WTC11 (cell line): ENCODE results near the gene INMT. TPM values are rescaled to one million over a fixed set of nuclear protein-coding genes. Genes with fewer than 3 reads are reported as not detected.

Experiments used
- ATAC-seq: fragments of 200-7000 bp; cut with Tn5 transposase; 2 replicates; pipeline ENCODE4 v1.10.0; 2021; ENCODE audit warnings: mild to moderate bottlenecking, moderate library complexity
- CTCF ChIA-PET: fragments of 300-600 bp; sonication (Branson Sonifier 250); formaldehyde crosslinking; loops from one replicate; lab custom pipeline; 2021; ENCODE audit warnings: antibody characterized with exemption; lab: Charles Lee
- POLR2A ChIA-PET: fragments of 350-600 bp; sonication (Branson Sonifier 250); formaldehyde crosslinking; loops from one replicate; lab custom pipeline; 2021; ENCODE audit warnings: antibody characterized with exemption; lab: Charles Lee
- DNase-seq: peaks from one replicate; pipeline ENCODE4 v3.0.0; 2021; ENCODE audit warnings: low spot score
- H3K27ac Mint-ChIP-seq: 2 replicates; pipeline ENCODE4 v1.8.0; 2021; ENCODE audit warnings: mixed read lengths
- H3K27me3 Mint-ChIP-seq: 2 replicates; pipeline ENCODE4 v1.8.0; 2021; ENCODE audit warnings: low read depth, mild to moderate bottlenecking, moderate library complexity, mixed read lengths
- H3K36me3 Mint-ChIP-seq: 2 replicates; pipeline ENCODE4 v1.8.0; 2021; ENCODE audit warnings: mixed read lengths
- H3K4me1 Mint-ChIP-seq: 2 replicates; pipeline ENCODE4 v1.8.0; 2022; ENCODE audit warnings: mixed read lengths
- H3K4me3 Mint-ChIP-seq: 2 replicates; pipeline ENCODE4 v1.8.0; 2021; ENCODE audit warnings: mild to moderate bottlenecking, moderate library complexity, mixed read lengths
- H3K9me3 Mint-ChIP-seq: 2 replicates; pipeline ENCODE4 v1.8.0; 2021; ENCODE audit warnings: mixed read lengths
- AFF4 ChIP-seq: sonication (generic); formaldehyde crosslinking; IDR thresholded peaks from 2 replicates; pipeline ENCODE4 v1.8.1; 2023; ENCODE audit warnings: mild to moderate bottlenecking, missing genetic modification reagents, borderline replicate concordance
- ATF1 ChIP-seq: sonication (generic); formaldehyde crosslinking; IDR thresholded peaks from 2 replicates; pipeline ENCODE4 v1.8.1; 2023; ENCODE audit warnings: mild to moderate bottlenecking, moderate library complexity, missing genetic modification reagents
- ATF2 ChIP-seq: sonication (generic); formaldehyde crosslinking; IDR thresholded peaks from 2 replicates; pipeline ENCODE4 v1.8.1; 2022; ENCODE audit warnings: low read depth, missing genetic modification reagents, borderline replicate concordance
- CBFB ChIP-seq: sonication (generic); formaldehyde crosslinking; IDR thresholded peaks from 2 replicates; pipeline ENCODE4 v1.8.1; 2022; ENCODE audit warnings: mild to moderate bottlenecking, low read depth, missing genetic modification reagents
- CREM ChIP-seq: sonication (generic); formaldehyde crosslinking; IDR thresholded peaks from 2 replicates; pipeline ENCODE4 v1.8.1; 2022; ENCODE audit warnings: mild to moderate bottlenecking, missing genetic modification reagents, moderate library complexity
- FOXK1 ChIP-seq: sonication (generic); formaldehyde crosslinking; IDR thresholded peaks from 2 replicates; pipeline ENCODE4 v1.8.0; 2022; ENCODE audit warnings: mild to moderate bottlenecking, moderate library complexity, missing genetic modification reagents
- GRHL2 ChIP-seq: fragments of 250-450 bp; sonication (Bioruptor Pico); IDR thresholded peaks from 2 replicates; pipeline ENCODE4 v1.8.0; 2022; ENCODE audit warnings: mild to moderate bottlenecking, moderate library complexity; ENCODE audit not compliant: insufficient replicate concordance, severe bottlenecking
- MXD4 ChIP-seq: fragments of 250-450 bp; sonication (Bioruptor Pico); IDR thresholded peaks from 2 replicates; pipeline ENCODE4 v1.8.0; 2021; ENCODE audit warnings: mild to moderate bottlenecking, moderate library complexity, borderline replicate concordance
- NFATC4 ChIP-seq: fragments of 250-450 bp; sonication (Bioruptor Pico); IDR thresholded peaks from 2 replicates; pipeline ENCODE4 v1.9.0; 2021; ENCODE audit warnings: mild to moderate bottlenecking
- NR2C2 ChIP-seq: sonication (generic); formaldehyde crosslinking; IDR thresholded peaks from 2 replicates; pipeline ENCODE4 v1.8.0; 2022; ENCODE audit warnings: mild to moderate bottlenecking, missing genetic modification reagents
- SMAD3 ChIP-seq: sonication (generic); formaldehyde crosslinking; IDR thresholded peaks from 2 replicates; pipeline ENCODE4 v1.8.0; 2022; ENCODE audit warnings: missing genetic modification reagents, mild to moderate bottlenecking, borderline replicate concordance
- SMAD4 ChIP-seq: sonication (generic); formaldehyde crosslinking; IDR thresholded peaks from 2 replicates; pipeline ENCODE4 v1.8.0; 2022; ENCODE audit warnings: mild to moderate bottlenecking, missing genetic modification reagents
- TCF7 ChIP-seq: sonication (generic); formaldehyde crosslinking; IDR thresholded peaks from 2 replicates; pipeline ENCODE4 v1.8.0; 2022; ENCODE audit warnings: mild to moderate bottlenecking, low read depth, missing genetic modification reagents, moderate library complexity
- ZNF121 ChIP-seq: sonication (generic); formaldehyde crosslinking; IDR thresholded peaks from 2 replicates; pipeline ENCODE4 v1.8.0; 2023; ENCODE audit warnings: missing genetic modification reagents
- ZNF138 ChIP-seq: sonication (generic); formaldehyde crosslinking; conservative IDR thresholded peaks from 2 replicates; pipeline ENCODE4 v1.8.1; 2022; ENCODE audit warnings: mild to moderate bottlenecking, moderate library complexity, missing genetic modification reagents
- ZNF219 ChIP-seq: sonication (generic); formaldehyde crosslinking; IDR thresholded peaks from 2 replicates; pipeline ENCODE4 v1.8.0; 2023; ENCODE audit warnings: missing genetic modification reagents, mild to moderate bottlenecking, borderline replicate concordance
- ZNF263 ChIP-seq: sonication (generic); formaldehyde crosslinking; IDR thresholded peaks from 2 replicates; pipeline ENCODE4 v1.8.1; 2022; ENCODE audit warnings: low read depth, mild to moderate bottlenecking, moderate library complexity, missing genetic modification reagents
- ZNF671 ChIP-seq: fragments of 250-450 bp; sonication (Bioruptor Pico); IDR thresholded peaks from 2 replicates; pipeline ENCODE4 v1.8.0; 2021; ENCODE audit warnings: mild to moderate bottlenecking
- total RNA-seq: library from RNA; stranded (reverse); gene quantifications from 3 replicates; pipeline ENCODE4 v1.2.3, GENCODE V29; 2021
- TF ChIP-seq, protein P1 (sequence below): sonication (generic); formaldehyde crosslinking; IDR thresholded peaks from 2 replicates; pipeline ENCODE4 v1.8.1; 2022; ENCODE audit warnings: mild to moderate bottlenecking, missing genetic modification reagents, moderate library complexity, borderline replicate concordance
- TF ChIP-seq, protein P2 (sequence below): fragments of 250-450 bp; sonication (Bioruptor Pico); IDR thresholded peaks from 2 replicates; pipeline ENCODE4 v2.1.2; 2022; ENCODE audit warnings: mild to moderate bottlenecking, moderate library complexity
- TF ChIP-seq, protein P3 (sequence below): sonication (generic); formaldehyde crosslinking; IDR thresholded peaks from 2 replicates; pipeline ENCODE4 v1.8.0; 2022; ENCODE audit warnings: mild to moderate bottlenecking, missing genetic modification reagents

The INMT gene
- total RNA-seq, 1 experiment from 2014 or later: 3.5 TPM

- TF ChIP-seq, protein P1, sequence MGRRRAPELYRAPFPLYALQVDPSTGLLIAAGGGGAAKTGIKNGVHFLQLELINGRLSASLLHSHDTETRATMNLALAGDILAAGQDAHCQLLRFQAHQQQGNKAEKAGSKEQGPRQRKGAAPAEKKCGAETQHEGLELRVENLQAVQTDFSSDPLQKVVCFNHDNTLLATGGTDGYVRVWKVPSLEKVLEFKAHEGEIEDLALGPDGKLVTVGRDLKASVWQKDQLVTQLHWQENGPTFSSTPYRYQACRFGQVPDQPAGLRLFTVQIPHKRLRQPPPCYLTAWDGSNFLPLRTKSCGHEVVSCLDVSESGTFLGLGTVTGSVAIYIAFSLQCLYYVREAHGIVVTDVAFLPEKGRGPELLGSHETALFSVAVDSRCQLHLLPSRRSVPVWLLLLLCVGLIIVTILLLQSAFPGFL (CRISPR knock-in tag): no peak
- TF ChIP-seq ATF2 (CRISPR knock-in tag): no peak
- TF ChIP-seq, protein P2, sequence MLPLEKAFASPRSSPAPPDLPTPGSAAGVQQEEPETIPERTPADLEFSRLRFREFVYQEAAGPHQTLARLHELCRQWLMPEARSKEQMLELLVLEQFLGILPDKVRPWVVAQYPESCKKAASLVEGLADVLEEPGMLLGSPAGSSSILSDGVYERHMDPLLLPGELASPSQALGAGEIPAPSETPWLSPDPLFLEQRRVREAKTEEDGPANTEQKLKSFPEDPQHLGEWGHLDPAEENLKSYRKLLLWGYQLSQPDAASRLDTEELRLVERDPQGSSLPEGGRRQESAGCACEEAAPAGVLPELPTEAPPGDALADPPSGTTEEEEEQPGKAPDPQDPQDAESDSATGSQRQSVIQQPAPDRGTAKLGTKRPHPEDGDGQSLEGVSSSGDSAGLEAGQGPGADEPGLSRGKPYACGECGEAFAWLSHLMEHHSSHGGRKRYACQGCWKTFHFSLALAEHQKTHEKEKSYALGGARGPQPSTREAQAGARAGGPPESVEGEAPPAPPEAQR (CRISPR knock-in tag): no peak
- no peak for TF ChIP-seq NFATC4 (CRISPR knock-in tag)
- no peak for TF ChIP-seq ZNF671 (CRISPR knock-in tag)
- TF ChIP-seq, all 79 proteins: peak for 0
Observed at GRCh38 chr7:30722671-30723070, 29.3 kb upstream of the INMT start (continued).

DNA sequence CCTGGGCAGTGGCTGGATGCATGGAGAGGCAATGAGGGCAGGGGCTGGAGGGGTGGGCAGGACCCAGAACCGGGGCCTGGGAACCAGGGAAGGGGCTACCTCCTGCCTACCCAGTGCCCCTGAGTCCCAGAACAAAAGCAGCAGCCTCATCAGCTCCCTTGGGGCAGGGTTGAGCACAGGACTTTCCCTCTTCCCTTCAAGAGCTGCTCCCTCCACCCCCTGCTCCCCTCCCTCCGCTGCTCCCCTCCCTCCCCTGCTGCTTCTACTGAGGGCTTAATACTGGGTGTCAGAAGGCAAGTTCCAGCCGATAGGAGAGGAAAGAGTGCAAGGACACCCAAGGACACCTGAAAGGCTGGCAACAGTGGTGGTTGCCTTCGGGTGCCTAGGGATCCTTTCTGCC lies 28.2 kb upstream of the INMT start:
- no peak for DNase-seq
- no peak overlapping the region for H3K27ac Mint-ChIP-seq
- peaks cover 31% of the 10 kb centered on the region for H3K4me1 Mint-ChIP-seq
- peaks cover 26% of the 10 kb centered on the region for H3K9me3 Mint-ChIP-seq
- no peak overlapping the region for H3K4me3 Mint-ChIP-seq
- ChIA-PET CTCF (interaction anchor here (1.2 kb wide), 1 partner anchor 215 kb away, joined by 3 read pairs; no protein-coding TSS in a partner anchor), POLR2A (no interaction called here)
- no peak for ATAC-seq
- TF ChIP-seq FOXK1 (CRISPR knock-in tag): no peak
- no peak for TF ChIP-seq ZNF219 (CRISPR knock-in tag)
- TF ChIP-seq ATF1 (CRISPR knock-in tag): no peak
- no peak for TF ChIP-seq GRHL2 (CRISPR knock-in tag)
- no peak for TF ChIP-seq SMAD4 (CRISPR knock-in tag)
- no peak for TF ChIP-seq ZNF263 (CRISPR knock-in tag)
- TF ChIP-seq NR2C2 (CRISPR knock-in tag): no peak
- TF ChIP-seq ZNF121 (CRISPR knock-in tag): no peak
- TF ChIP-seq SMAD3 (CRISPR knock-in tag): no peak
- no peak for TF ChIP-seq MXD4
- TF ChIP-seq TCF7 (CRISPR knock-in tag): no peak
- TF ChIP-seq NFATC4 (CRISPR knock-in tag): no peak
- TF ChIP-seq ZNF138 (CRISPR knock-in tag): no peak
- TF ChIP-seq CREM: no peak
- TF ChIP-seq CBFB (CRISPR knock-in tag): no peak
- TF ChIP-seq, protein P3, sequence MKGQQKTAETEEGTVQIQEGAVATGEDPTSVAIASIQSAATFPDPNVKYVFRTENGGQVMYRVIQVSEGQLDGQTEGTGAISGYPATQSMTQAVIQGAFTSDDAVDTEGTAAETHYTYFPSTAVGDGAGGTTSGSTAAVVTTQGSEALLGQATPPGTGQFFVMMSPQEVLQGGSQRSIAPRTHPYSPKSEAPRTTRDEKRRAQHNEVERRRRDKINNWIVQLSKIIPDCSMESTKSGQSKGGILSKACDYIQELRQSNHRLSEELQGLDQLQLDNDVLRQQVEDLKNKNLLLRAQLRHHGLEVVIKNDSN (CRISPR knock-in tag): no peak
- no peak for TF ChIP-seq AFF4
- H3K36me3 Mint-ChIP-seq: peaks cover 17% of the 10 kb centered on the region
- H3K27me3 Mint-ChIP-seq: peaks cover 32% of the 10 kb centered on the region
